Gastroesophageal sphincter (tissue), 3 donors: Measurements from ENCODE around the gene FLACC1.

Experiments
- EP300 ChIP-seq: sonication (generic); formaldehyde crosslinking; IDR thresholded peaks from one replicate; pipeline ENCODE4 v1.6.1; 2017; ENCODE audit warnings: antibody characterized with exemption, mild to moderate bottlenecking
- POLR2AphosphoS5 ChIP-seq: sonication (generic); formaldehyde crosslinking; IDR thresholded peaks from one replicate; pipeline ENCODE4 v1.6.1; 2017; ENCODE audit warnings: antibody characterized with exemption
- TF ChIP-seq, protein P1 (sequence below), 4 experiments: fragments of 200-600 bp in 2 of 4; fragments of 450-650 bp in 2 of 4; sonication (generic) in 1 of 4; IDR thresholded peaks; one replicate each; pipeline ENCODE4 v1.5.1; 2017 to 2019; ENCODE audit warnings: antibody characterized with exemption in 4 of 4, mild to moderate bottlenecking in 2 of 4, moderate library complexity in 2 of 4

- TF ChIP-seq, protein P1, sequence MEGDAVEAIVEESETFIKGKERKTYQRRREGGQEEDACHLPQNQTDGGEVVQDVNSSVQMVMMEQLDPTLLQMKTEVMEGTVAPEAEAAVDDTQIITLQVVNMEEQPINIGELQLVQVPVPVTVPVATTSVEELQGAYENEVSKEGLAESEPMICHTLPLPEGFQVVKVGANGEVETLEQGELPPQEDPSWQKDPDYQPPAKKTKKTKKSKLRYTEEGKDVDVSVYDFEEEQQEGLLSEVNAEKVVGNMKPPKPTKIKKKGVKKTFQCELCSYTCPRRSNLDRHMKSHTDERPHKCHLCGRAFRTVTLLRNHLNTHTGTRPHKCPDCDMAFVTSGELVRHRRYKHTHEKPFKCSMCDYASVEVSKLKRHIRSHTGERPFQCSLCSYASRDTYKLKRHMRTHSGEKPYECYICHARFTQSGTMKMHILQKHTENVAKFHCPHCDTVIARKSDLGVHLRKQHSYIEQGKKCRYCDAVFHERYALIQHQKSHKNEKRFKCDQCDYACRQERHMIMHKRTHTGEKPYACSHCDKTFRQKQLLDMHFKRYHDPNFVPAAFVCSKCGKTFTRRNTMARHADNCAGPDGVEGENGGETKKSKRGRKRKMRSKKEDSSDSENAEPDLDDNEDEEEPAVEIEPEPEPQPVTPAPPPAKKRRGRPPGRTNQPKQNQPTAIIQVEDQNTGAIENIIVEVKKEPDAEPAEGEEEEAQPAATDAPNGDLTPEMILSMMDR (IDR thresholded peaks at IDR 0.05), result no peak
- no peak for TF ChIP-seq POLR2AphosphoS5
- no peak for TF ChIP-seq EP300
These were observed 87.4 kb downstream of the FLACC1 start for GRCh38 chr2:201269764-201270163.
